CD4-positive, alpha-beta T cell treated with Interleukin-15 for 4 hours (primary cell): ENCODE results near the gene MYH10.
"Not testable (repeated sequence)": the region's sequence is repeated elsewhere in the genome, so short reads cannot be mapped to it uniquely, and the experiment has no call there.

Source experiments
- DNase-seq: peaks from one replicate; pipeline ENCODE4 v3.0.0-alpha.2; 2020; ENCODE audit warnings: low spot score

Gene MYH10

GRCh38 chr17:8630227-8630801 is at the start of gene MYH10:
Gene MYH10, minus strand, starts transcription at chr17:8630725. Its CDS starts 7,479 bp downstream, at chr17:8623246.
- no peak for DNase-seq

GRCh38 chr17:8679126-8679525 is 48.6 kb upstream of the MYH10 start:
- no peak for DNase-seq

GRCh38 chr17:8675306-8675705 is 44.8 kb upstream of the MYH10 start:
- no peak for DNase-seq

- no peak for DNase-seq
These were observed 44.1 kb upstream of the MYH10 start for GRCh38 chr17:8674344-8675305.

- DNase-seq: no peak
These were observed 43.1 kb upstream of the MYH10 start for GRCh38 chr17:8673612-8674011.

- no peak for DNase-seq
These were observed 41.8 kb upstream of the MYH10 start for GRCh38 chr17:8672326-8672725.

- no peak for DNase-seq
These were observed 39.9 kb upstream of the MYH10 start for GRCh38 chr17:8670421-8670820.

GRCh38 chr17:8668176-8668740 is 37.7 kb upstream of the MYH10 start:
- no peak for DNase-seq

GRCh38 chr17:8667421-8667820 is 36.9 kb upstream of the MYH10 start:
- DNase-seq: no peak

- no peak for DNase-seq
These were observed 35.2 kb upstream of the MYH10 start for GRCh38 chr17:8665684-8666083.

- no peak for DNase-seq
These were observed 34.1 kb upstream of the MYH10 start for GRCh38 chr17:8664456-8665126.

- DNase-seq: no peak
These were observed 32.4 kb upstream of the MYH10 start for GRCh38 chr17:8662973-8663372.

- DNase-seq: no peak
These were observed 31.7 kb upstream of the MYH10 start for GRCh38 chr17:8662076-8662831.

- not testable (repeated sequence) for DNase-seq
These were observed 30.2 kb upstream of the MYH10 start for GRCh38 chr17:8660709-8661108.

GRCh38 chr17:8659758-8660410 is 29.4 kb upstream of the MYH10 start:
- DNase-seq: no peak

- no peak for DNase-seq
These were observed 28.3 kb upstream of the MYH10 start for GRCh38 chr17:8658810-8659209.

- no peak for DNase-seq
These were observed 26.2 kb upstream of the MYH10 start for GRCh38 chr17:8656693-8657092.

GRCh38 chr17:8654822-8655221 is 24.3 kb upstream of the MYH10 start:
- no peak for DNase-seq

GRCh38 chr17:8651013-8651412 is 20.5 kb upstream of the MYH10 start:
- DNase-seq: no peak

GRCh38 chr17:8650119-8650499 is 19.6 kb upstream of the MYH10 start:
- DNase-seq: no peak
